ENCODE measurements around the gene GJB4.
"Not testable (repeated sequence)": the region's sequence is repeated elsewhere in the genome, so short reads cannot be mapped to it uniquely, and the experiment has no call there.

Gene GJB4

GRCh38 chr1:34746785-34747637 is 12.5 kb upstream of the GJB4 start:
- no peak for DNase-seq (ENCODE audit: low spot score)

DNA sequence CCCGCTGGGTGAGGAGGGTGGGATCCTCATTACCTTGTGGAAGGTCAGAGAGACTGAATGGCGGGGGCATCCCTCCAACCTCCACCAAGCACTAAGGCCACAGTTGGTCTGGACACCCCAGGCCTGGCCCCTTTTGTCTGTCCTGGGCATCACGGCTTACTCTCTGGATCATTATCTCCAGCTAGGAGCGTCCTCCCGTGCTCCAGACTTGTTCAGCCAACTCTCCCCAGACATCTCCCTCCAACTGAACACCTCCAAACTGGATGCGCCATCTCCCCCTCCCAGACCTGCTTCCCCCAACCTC is 11.9 kb upstream of the GJB4 start:
- no peak for DNase-seq (ENCODE audit: low spot score)

DNA sequence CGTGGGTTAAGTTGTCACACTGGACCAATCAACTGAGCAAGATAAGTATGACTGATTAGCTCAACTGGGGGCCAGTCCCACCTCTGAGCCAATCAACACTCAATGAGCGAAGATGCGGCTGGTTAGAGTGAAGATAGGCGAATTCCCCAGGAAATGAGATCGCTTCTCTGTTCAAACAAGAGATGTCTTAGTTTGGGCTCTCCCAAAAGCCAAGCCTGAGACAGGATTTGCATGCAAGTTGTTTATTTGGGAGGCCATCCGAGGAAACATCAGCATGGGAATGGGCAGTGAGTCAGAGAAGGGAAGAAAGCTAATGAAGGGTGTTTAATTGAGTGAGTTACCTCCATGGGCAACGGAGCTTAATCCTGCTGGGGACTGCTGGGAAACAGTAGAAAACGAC is 9.5 kb upstream of the GJB4 start:
- DNase-seq (ENCODE audit: low spot score): no peak

- no peak for DNase-seq (ENCODE audit: low spot score)
Measured at GRCh38 chr1:34750610-34751009, 8.9 kb upstream of the GJB4 start.

DNA sequence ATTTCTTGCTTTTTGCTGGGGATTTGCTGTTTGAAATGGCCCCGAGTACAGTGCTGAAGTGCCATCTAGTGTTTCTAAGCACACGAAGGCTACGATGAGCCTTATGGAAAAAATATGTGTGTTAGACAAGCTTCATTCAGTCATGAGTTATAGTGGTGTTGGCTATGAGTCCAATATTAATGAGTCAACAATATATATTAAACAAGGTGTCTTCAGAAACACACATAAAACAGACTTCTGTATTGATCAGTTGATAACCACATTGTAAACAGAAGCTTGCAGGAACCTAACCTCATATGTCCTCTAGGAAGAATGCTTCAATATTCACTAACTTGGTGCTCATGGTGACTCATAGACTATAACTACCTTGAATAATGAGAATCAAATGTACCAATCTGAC is 6.4 kb upstream of the GJB4 start:
- DNase-seq (ENCODE audit: low spot score): no peak

DNA sequence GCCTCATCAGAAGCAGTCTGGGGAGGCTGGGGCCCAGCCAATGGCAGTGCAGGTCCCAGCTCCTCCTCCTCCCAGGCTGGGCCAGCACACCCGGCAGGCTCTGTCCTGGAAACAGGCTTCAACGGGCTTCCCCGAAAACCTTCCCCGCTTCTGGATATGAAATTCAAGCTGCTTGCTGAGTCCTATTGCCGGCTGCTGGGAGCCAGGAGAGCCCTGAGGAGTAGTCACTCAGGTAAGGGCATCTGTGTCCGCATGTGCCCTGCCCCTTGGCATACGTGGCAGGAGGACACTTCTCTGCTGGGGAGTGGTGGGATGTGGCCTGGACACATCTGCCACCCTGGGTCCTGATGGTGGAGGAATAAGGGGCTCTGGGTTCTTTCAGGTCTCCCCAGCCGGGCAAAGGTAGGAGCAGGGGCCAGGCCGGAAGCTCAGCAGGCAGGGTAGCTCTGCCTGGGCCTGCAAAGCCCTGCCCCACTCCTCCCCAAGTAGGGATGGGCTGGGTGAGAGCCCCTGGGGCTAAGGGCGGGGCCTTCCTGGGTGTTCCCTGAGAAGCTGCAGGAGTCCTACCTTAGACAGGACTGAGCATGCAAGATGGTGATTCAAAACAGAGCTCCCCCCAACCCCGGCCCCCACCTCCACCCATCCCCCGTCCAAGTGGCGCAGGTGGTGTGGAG is 4.4 kb upstream of the GJB4 start, which contains the start of gene GJB5:
GJB5 (plus strand) TSS at position 84 of the 674 bp plus-strand sequence. CDS start 2,284 bp downstream, outside the sequence.
- no peak for DNase-seq (ENCODE audit: low spot score)

- no peak for DNase-seq (ENCODE audit: low spot score)
Measured at GRCh38 chr1:34755961-34756360, 3.6 kb upstream of the GJB4 start.

- no peak for DNase-seq (ENCODE audit: low spot score)
Measured at GRCh38 chr1:34757386-34757785, 2.2 kb upstream of the GJB4 start.

- DNase-seq (ENCODE audit: low spot score): no peak
Measured at GRCh38 chr1:34758751-34759150, 789 bp upstream of the GJB4 start.

DNA sequence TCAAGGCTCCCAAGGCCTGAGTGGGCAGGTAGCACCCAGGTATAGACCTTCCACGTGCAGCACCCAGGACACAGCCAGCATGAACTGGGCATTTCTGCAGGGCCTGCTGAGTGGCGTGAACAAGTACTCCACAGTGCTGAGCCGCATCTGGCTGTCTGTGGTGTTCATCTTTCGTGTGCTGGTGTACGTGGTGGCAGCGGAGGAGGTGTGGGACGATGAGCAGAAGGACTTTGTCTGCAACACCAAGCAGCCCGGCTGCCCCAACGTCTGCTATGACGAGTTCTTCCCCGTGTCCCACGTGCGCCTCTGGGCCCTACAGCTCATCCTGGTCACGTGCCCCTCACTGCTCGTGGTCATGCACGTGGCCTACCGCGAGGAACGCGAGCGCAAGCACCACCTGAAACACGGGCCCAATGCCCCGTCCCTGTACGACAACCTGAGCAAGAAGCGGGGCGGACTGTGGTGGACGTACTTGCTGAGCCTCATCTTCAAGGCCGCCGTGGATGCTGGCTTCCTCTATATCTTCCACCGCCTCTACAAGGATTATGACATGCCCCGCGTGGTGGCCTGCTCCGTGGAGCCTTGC is 1.7 kb downstream of the GJB4 start:
- DNase-seq (ENCODE audit: low spot score): no peak

DNA sequence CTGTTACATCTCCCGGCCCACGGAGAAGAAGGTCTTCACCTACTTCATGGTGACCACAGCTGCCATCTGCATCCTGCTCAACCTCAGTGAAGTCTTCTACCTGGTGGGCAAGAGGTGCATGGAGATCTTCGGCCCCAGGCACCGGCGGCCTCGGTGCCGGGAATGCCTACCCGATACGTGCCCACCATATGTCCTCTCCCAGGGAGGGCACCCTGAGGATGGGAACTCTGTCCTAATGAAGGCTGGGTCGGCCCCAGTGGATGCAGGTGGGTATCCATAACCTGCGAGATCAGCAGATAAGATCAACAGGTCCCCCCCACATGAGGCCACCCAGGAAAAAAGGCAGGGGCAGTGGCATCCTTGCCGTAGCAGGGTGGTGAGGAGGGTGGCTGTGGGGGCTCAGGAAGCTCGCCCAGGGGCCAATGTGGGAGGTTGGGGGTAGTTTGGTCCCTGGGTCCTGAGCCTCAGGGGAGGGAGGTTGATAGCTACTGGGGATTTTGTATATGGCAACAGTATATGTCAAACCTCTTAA is 2.3 kb downstream of the GJB4 start:
- DNase-seq (ENCODE audit: low spot score): no peak

DNA sequence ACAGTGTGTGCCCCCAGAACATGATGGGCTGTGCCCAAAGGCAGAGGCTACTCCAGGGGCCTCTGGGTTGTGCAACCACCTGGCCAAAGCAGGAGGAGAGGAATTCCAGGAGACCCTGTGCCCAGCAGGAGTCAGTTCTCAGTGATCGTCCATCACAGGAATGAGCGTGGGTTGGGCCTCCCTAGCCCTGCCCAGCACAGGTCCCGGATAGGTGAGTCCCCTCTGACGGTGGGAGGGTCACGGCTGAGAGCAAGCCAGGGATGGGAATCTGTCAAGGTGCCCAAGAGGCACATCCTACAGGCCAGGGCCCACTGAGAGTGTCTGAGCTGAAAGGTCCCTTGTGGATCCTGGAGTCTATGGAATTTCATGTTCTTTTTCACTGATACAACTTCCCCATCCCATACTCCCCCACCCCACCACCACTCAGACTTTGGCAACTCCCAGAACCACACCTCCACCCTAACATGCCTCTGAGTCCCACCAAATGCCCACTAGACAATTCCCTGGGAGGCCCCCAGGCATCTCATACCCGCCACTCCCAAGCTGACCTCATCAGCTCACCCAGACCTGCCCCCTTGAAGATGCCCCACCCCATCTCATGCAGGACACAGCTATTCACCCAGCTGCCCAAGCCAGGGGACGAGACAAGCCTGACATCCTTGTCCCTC is 3.1 kb downstream of the GJB4 start:
- DNase-seq (ENCODE audit: low spot score): no peak

GRCh38 chr1:34763142-34763781 is 3.7 kb downstream of the GJB4 start:
- no peak for DNase-seq (ENCODE audit: low spot score)

DNA sequence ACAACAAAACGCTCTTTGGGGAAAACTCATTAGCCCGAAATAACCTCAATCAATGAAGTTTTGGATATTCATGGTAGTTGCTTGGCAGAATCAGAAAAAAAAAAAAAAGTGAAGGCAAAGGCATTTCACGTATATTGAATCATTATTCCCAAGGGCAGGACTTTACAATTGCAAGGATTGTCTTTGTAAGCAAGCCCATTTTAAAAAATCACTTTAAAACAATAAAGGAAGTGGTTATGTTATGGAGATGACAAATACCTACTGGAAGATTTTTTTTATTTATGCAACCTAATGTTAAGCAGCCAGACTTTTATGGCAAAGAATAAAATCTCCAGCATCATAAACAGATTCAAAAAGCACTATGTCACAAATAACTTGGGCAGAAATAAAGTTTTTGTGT is 9.3 kb downstream of the GJB4 start:
- no peak for DNase-seq (ENCODE audit: low spot score)

- DNase-seq (ENCODE audit: low spot score): no peak
Measured at GRCh38 chr1:34770891-34771504, 11.5 kb downstream of the GJB4 start.

GRCh38 chr1:34771573-34772371 is 12.2 kb downstream of the GJB4 start:
- DNase-seq (ENCODE audit: low spot score): no peak

GRCh38 chr1:34773114-34773513 is 13.6 kb downstream of the GJB4 start:
- DNase-seq (ENCODE audit: low spot score): not testable (repeated sequence)

DNA sequence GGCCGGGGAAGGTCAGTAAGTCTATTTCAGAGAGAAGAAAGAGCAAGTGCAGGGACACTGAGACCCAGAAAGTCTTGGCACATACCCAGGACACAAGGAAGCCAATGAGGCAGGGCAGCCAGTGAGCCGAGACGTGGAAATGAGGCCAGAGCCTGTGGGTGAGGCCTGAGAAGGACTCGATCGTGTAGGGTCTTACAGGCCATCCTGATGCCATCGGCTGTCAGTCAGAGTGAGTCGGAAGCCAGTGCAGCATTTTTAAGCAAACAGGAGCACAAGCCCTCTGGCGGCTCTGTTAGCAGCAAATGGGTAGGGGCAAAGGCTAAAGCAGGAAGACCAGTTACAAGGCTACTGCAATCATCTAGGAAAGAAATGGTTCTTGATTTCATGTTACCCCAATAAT is 15.4 kb downstream of the GJB4 start:
- DNase-seq (ENCODE audit: low spot score): no peak

DNA sequence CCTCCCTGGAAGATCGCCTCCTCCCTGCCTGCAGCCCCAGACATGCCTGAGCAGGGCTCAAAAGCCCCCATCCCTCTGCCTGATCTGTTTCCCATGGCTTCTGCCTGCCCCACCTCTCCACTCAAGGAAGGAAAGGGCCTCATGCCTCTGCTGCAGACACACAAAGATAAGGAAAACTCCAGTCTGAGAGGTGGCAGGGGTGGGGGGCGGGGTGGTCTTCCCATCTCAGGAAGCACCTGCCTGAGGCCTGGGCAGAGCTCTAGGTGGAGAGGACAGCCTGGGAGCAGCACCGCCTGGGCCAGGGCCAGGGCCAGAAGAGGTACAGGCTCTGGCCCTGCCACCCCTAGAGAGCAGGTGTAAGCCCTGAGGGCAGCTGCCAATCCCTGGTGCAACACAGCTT is 17.4 kb downstream of the GJB4 start:
- DNase-seq (ENCODE audit: low spot score): no peak

DNA sequence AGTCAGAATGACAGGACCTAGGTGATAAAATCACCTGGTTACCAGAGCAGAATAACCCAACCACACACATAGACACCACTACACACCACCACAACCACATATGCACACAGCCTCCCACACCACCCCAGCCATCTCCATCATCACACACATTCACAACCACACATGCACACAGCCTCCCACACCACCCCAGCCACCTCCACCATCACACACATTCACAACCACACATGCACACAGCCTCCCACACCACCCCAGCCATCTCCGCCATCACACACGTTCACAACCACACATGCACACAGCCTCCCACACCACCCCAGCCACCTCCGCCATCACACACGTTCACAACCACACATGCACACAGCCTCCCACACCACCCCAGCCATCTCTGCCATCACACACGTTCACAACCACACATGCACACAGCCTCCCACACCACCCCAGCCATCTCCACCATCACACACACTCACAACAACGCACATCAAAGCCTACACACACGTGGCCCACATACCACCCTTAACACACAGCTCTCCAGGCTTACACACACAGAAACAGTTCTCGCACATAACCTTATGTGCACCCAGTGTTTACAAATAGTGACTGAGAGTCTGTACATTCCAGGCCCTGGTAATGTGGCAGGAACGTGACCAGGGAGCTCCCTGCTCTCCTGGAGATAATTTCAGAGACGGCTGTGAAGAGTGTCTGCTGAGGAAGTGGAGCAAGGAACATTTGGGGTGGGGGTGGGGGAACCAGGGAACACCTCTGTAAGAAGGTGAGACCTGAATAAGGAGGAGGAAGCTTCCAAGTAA is 18.2 kb downstream of the GJB4 start:
- no peak for DNase-seq (ENCODE audit: low spot score)

Measured in hematopoietic multipotent progenitor cell treated with erythropoietin and hydrocortisone succinate and interleukin-3 and kit ligand, for 17 days (in vitro differentiated cells).